ENCODE results near the gene NELFA. TPM values are rescaled to one million over a fixed set of nuclear protein-coding genes. Genes with fewer than 3 reads are reported as not detected.

Gene NELFA
- total RNA-seq, 1 experiment from 2014 or later: 26.4 TPM

DNA sequence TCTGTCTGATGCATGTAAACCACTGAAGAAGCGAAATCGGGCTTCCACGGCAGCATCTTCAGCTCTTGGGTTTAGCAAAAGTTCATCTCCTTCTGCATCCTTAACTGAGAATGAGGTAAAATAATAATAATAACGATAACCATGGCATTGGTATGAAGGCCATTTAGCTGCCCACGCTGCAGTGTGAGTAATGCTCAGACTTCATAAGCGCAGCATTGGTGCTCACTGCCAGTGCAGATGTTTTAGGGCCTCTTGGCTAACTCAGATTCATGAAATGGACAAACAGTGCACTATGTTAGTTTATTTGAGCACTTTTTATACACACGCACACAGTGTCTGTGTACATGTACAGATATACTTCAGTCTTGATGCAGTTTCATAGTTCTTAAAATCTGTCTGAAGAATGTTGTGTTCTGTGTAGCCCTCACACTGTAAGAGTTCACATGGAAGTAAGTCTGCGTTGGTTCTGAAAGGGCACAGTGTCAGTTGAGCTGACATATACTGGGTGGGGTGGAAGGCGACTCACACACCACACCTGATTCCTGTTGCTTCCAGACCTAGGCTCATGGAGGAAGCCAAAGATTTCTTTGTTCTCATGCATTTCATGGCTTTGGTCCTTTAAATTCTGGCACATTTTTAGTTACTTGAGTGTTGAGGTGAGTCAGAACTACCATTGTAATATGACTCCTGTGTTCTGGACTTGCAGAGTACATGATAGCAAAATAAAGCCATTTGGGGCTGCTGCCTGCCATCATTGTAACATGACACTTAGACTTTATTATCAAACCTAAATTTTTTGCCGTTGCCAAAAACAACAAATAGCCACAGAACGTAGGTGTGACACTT lies 68.9 kb downstream of the NELFA start:
- DNase-seq (ENCODE audit: low read depth): peak; percentile 95

DNA sequence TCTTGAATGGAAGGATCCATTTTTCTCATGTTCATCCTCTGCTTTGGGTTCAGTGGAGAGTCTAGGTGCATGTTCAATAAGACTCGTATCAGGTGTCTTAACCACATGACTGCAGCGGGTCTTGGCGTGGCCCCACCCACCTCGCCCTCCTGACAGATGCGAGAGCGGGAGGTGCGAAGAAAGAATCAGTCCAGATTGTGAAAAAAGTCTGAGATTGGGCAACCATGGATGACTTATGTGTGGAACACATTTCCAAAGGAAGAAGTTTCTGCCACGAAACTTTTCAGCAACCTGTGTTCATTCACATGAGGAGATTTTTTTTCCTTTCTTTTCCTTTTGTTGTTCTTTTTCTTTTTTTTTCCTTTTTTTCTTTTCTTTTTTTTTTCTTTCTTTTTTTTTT lies 70.7 kb downstream of the NELFA start:
- DNase-seq (ENCODE audit: low read depth): no peak

DNA sequence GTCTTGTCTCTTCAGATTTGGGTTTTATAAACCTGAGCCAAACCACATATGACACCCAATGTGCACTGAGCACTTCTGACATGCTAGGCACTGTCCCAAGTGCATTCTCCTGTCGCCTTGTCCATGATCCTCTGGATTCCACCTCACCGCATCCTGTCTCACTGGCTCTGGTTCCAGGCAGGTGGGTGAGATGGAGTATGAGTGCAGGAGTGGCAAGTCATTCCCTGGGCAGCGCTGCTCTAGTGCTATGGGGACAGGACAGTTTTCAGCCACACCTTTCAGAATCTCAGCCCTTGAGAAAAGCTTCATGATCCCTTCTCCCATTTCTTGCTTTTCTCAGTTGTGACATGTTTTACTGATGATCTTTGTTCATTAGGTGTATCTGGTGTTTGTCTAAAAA lies 71.2 kb downstream of the NELFA start:
- no peak for DNase-seq (ENCODE audit: low read depth)

DNA sequence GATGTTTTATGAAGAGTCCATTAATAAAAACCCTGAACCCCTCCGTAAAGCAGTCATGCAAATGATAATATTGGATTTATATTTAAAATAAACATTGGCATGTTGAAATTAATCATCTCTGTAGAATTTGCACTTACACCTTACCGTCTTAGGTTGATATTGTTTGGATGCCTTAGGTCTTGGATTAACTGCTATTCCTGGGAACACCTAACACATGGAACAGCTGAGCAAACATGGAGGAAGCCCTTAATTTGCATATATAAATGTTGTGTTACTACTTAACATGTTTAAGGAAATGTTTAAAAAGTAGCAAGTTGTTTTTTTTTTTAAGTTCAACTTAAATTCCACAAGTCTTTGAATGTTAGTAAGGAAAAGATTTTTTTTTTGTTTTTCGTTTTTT lies 75.1 kb downstream of the NELFA start:
- no peak for DNase-seq (ENCODE audit: low read depth)

DNA sequence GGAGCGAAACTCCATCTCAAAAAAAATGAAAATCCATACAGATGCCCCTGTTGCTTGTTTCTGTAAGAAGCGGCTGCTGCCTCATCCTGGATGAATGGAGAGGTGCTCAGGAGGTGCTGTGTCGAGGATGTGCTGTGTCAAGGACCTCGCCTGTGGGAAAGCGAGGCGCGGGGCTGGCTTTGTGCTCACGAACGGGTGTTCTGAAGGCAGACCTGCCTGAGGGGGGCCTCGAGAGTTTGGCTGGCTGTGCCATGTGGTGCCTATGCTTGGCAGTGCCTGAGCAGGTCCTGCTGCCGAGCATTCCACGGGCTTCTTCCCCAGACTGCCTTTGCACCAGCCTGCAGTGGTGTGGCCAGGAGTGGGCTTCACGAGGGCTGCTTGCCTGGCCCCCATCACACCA lies 76.0 kb downstream of the NELFA start:
- DNase-seq (ENCODE audit: low read depth): no peak

Small RNAs within 50 kb of the gene (small RNA-seq; reads per million reads assigned to genes)
- 315 reads per million, percentile 97 among the genes with 10 or more reads in this experiment for gene SCARNA22

Other genes with a start within 250 kb of the NELFA start
- gene FGFR3, start 215.7 kb downstream of the NELFA start, total RNA-seq (2014; rRNA removed; shearing (Covaris generic)): 1.6 and 2.0 TPM in 2 replicates
- 88.5 and 99.3 TPM in 2 replicates for gene LETM1, start 152.8 kb downstream of the NELFA start, total RNA-seq (2014; rRNA removed; shearing (Covaris generic))
- 67.4 and 83.1 TPM in 2 replicates for gene NSD2, start 137.6 kb downstream of the NELFA start, total RNA-seq (2014; rRNA removed; shearing (Covaris generic))
- 2.7 and 5.6 TPM in 2 replicates for gene NAT8L, start 50.4 kb upstream of the NELFA start, total RNA-seq (2014; rRNA removed; shearing (Covaris generic))
- gene HAUS3, start 233.1 kb upstream of the NELFA start, total RNA-seq (2014; rRNA removed; shearing (Covaris generic)): 16.6 and 16.7 TPM in 2 replicates
- 1.7 and 2.9 TPM in 2 replicates for gene POLN, start 233.1 kb upstream of the NELFA start, total RNA-seq (2014; rRNA removed; shearing (Covaris generic))